HG02588 (cell line): Measurements from ENCODE around the gene LMO1.

ENCODE experiments used
- ATAC-seq: cut with Tn5 transposase; IDR thresholded peaks from one replicate; pipeline ENCODE4 v1.9.1; 2021; ENCODE audit warnings: mild to moderate bottlenecking, moderate library complexity; ENCODE audit not compliant: unreplicated experiment

Gene LMO1

GRCh38 chr11:8207080-8208000 lies 56.3 kb downstream of the LMO1 start:
- no peak for ATAC-seq

- ATAC-seq = no peak
Observed at GRCh38 chr11:8206251-8207079, 57.2 kb downstream of the LMO1 start.

DNA sequence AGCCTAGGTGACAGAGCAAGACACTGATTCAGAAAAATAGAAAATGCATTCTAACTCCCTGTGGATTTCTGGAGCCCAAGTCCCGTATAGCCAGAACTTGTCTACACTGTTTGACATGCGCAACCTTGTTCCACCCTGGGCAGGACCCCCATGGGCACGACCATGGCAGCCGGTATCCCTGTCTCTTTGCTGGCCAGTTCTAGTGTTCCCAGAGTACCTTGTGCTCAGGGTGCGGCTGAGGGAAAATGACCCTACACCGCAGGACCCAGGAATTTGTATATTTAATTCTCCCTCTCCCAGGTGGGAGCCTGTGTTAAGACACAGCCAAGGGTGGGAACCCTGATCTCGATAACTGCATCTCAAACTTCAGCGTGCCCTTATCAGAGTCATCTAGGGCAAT lies 58.1 kb downstream of the LMO1 start:
- ATAC-seq = no peak

- no peak for ATAC-seq
Observed at GRCh38 chr11:8204596-8204995, 59.1 kb downstream of the LMO1 start.

- no peak for ATAC-seq
Observed at GRCh38 chr11:8204025-8204424, 59.7 kb downstream of the LMO1 start.

DNA sequence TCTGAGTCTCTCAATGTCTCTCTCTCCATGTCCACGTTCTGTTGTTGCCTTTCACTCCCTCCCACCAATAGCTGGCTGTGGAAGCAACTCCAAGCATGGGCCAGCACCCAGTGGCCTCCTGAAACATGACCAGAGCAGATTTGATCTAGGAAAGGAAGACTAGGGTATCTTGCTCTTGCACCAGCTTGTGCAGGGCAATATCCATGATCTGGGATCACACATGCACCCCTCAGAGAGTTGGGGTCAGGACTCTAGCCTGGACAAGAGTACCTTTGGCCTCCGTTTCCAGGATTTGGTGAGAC lies 60.3 kb downstream of the LMO1 start:
- ATAC-seq = no peak

GRCh38 chr11:8202516-8203413 lies 60.9 kb downstream of the LMO1 start:
- no peak for ATAC-seq

DNA sequence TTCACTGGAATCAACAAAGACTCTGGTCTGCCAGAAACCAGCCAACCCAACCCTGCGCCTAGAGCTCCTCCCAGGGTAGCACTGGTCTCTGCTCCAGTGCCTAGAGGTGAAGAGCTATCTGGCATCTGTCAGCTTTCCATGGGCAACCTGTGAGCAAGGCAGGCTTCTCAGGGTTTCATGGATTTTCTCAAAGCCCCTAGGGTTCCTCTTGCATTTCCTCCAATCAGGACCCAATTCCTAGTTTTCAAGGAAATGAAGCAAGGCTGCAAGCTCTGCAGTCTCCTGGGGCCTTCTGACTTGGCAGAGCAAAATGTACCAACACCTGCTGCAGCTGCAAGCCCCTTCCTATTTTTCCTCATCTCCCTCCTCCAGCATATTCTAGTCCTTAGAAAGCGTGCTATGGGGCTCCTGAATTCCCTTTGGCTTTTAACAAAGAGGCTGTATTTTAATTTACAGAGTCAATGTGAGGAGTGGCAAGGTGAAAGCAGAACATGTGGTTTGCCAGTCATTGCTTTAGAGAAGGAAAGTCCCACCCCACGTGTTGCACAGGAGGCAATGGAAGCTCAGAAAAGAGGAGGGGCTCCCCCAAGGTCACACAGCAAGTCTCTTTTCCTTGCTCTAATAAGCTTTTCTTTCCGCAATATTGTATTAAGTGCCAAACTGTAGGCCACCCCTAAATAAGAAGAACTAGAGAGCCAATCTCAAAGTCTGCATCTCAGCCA lies 61.9 kb downstream of the LMO1 start:
- ATAC-seq = peak; percentile 98

DNA sequence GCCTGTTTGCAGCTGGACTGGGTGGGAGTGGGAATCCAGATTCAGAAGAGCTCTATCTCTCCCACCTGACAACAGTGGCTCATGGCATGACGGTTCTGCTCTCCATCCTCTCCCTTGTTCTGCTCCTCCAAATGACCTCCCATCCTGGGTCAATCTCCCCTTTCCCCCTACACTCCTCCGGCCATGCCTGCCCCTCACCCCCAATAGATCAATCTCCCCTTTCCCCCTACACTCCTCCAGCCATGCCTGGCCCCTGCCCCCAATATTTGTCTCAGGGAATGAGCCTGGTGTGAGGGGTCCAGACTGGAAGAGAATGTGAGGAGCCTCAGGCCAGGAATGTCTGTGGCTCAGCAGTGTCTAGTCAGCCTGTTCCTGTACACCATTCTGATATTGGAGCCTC lies 64.0 kb downstream of the LMO1 start:
- ATAC-seq = no peak

DNA sequence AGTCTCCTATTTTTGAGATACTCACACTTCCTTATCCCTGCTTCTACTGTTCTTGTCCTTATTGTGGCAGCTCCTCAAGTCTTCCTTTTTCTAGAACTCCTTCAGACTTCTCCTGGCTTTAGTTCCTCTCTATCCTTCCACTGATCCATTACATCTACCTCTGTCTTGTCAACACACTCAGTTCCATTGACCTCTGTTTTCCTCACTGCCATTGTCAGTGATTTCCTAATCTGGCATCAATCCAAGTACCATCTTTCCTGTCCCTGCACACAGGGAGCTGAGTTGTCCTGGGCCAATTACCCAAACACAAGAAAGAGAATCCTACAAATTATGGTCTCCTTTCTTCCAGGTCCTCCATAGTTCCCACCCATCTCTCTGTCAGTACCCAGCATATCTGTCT lies 66.9 kb downstream of the LMO1 start:
- no peak for ATAC-seq

DNA sequence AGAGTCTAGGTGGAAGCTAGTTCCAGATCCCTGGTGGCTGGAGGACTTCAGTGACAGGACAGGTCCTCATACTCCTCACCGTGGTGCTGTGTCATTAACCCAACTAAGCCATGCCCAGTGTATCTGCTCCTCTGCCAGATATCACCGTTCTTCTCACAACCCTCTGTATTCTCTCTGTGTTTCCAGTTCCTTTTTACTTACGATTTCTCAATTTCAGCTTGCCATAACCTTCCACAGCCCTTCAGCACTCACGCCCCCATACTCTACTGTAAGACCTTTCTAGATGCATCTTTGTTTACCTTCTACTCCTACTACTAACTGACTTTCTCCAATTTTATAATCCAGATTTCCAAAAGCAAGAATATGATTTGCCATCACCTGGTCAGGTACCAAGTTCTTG lies 68.7 kb downstream of the LMO1 start:
- no peak for ATAC-seq

GRCh38 chr11:8192896-8193209 lies 70.8 kb downstream of the LMO1 start:
- no peak for ATAC-seq

DNA sequence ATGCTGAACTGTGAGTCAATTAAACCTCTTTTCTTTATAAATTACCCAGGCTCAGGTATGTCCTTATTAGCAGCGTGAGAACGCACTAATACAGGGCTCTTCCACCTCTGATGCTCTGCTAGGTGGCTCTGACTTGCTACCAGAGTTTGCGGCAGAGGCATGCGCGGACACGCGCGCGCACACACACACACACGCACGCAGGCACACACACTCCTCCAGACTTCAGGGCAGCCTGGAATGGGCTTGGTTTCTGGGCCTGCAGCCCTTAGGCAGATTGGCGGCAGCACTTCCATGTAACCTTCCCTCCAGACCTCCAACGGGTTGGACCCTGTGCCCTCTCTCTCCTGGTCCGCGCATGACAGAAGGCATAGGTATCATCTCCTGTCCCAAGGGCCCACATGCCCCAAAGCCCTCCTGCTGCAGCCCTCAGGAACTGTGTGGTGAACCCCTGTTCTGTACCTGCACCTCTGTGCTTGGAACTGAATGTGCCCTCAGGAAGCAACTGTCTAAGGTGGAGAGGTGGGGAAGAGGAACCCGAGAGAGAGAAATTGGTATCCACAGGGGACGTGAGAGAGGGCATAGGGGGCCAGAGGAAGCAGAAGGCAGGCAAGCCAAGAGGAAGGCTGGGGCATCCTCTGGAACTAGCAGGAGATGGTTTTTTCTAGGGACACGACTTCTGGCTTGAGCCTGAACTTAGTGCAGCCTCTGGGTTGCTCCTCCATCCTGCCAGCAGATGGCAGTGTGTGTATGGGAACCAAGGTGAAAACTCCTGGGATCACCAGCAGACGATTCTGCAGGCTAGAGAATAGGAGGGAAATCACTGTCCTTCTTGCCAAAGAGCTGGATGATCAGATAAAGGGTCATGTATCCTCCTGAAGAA lies 71.4 kb downstream of the LMO1 start:
- no peak for ATAC-seq

DNA sequence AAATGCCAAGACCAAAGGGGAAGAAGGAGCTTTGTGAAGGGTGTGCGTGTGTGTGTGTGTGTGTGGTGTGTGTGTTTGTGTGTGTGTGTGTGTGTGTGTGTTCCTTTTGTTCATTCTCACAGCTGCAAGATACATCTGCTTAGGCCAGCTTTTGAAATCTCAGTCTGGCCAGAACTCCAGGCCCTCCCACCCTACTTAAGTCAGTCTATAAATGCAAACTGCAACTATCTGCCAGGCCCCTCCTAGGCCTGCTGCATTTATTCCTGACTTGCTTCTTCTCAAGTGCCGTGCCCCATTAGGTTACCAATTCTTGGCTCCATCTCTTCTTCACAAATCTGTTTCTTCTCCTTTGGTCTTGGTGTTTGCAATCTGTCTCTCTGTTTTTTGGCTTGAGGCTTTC lies 73.2 kb downstream of the LMO1 start:
- ATAC-seq = no peak

DNA sequence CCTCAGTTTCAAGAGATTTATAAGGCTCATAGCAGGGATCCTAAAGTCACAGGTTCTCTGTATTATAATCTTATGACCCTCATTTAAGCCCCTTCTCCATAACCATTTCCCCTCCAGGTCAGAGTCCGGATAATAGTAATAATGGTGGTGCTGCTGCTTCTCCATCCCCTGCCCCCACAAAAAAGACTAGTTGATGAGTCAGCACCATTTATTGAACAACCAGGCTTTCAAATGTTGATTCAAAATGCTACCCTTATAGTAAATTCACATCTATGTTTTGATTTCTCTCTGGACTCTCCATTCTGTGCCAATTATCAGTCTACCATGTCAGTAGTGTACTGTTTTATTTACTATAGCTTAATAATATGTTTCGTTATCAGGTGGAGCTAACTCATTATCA lies 77.2 kb downstream of the LMO1 start:
- ATAC-seq = no peak

- ATAC-seq = no peak
Observed at GRCh38 chr11:8183111-8183510, 80.6 kb downstream of the LMO1 start.

GRCh38 chr11:8180469-8180868 lies 83.2 kb downstream of the LMO1 start:
- no peak for ATAC-seq

GRCh38 chr11:8178297-8178696 lies 85.4 kb downstream of the LMO1 start:
- ATAC-seq = no peak

DNA sequence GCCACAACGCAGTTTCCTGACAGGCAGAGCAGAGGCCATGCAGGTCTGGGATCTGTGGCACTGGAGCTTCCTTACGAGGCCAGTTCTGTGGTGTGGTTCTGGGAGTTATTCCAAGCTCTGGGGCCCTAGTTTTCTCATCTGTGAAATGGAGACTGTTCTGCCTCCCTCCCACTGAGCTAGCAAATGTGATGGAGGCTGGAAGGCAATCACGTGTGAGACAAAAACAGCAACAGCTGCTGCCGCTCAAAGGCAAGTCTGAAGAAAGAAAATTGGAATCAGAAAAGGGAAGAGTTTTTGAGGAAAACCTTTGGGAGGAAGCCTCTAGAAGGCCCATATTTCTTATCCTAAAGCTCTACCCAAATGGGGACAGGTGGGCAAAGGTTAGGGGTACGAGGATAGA lies 86.5 kb downstream of the LMO1 start:
- no peak for ATAC-seq
